Lower leg skin (tissue), 3 donors: ENCODE measurements around the gene NPSR1.
"Not testable (repeated sequence)": the region's sequence is repeated elsewhere in the genome, so short reads cannot be mapped to it uniquely, and the experiment has no call there.

Experiments used
- POLR2A ChIP-seq, 2 donors: fragments of 450-650 bp; IDR thresholded peaks; one replicate each; pipeline ENCODE4 v1.6.1; 2016 to 2017; ENCODE audit warnings: antibody characterized with exemption in 2 of 2, mild to moderate bottlenecking in 1 of 2, moderate library complexity in 1 of 2
- TF ChIP-seq, protein P1 (sequence below), 3 donors: fragments of 450-650 bp; IDR thresholded peaks; one replicate each; pipeline ENCODE4 v1.5.1; 2016; ENCODE audit warnings: antibody characterized with exemption in 3 of 3, mild to moderate bottlenecking in 3 of 3, moderate library complexity in 2 of 3

DNA sequence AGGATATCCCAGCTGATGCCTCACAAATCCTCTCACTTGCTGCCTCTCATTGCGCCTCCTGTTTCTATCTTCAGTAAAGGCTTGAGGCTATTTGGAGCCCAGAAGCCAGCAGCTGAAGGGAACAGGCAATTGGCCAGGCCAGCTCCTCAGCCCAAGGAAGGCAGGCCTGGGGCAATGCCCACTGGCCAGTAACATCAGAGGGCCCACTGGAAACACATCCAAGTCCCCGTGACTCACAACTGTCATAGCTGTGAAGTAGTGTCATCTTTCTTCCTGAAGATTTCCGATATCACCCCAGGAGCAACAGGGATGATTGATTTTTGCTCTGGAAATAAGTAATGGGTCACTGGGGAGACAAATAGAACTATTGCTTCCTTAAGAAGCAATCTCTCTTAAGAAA lies 209.3 kb downstream of the NPSR1 start:
- TF ChIP-seq, protein P1, sequence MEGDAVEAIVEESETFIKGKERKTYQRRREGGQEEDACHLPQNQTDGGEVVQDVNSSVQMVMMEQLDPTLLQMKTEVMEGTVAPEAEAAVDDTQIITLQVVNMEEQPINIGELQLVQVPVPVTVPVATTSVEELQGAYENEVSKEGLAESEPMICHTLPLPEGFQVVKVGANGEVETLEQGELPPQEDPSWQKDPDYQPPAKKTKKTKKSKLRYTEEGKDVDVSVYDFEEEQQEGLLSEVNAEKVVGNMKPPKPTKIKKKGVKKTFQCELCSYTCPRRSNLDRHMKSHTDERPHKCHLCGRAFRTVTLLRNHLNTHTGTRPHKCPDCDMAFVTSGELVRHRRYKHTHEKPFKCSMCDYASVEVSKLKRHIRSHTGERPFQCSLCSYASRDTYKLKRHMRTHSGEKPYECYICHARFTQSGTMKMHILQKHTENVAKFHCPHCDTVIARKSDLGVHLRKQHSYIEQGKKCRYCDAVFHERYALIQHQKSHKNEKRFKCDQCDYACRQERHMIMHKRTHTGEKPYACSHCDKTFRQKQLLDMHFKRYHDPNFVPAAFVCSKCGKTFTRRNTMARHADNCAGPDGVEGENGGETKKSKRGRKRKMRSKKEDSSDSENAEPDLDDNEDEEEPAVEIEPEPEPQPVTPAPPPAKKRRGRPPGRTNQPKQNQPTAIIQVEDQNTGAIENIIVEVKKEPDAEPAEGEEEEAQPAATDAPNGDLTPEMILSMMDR (IDR thresholded peaks at IDR 0.05): not testable (repeated sequence)
- not testable (repeated sequence) for TF ChIP-seq POLR2A (IDR thresholded peaks at IDR 0.05)
